ENCODE measurements around the gene CFAP57.
A peak's percentile ranks its signal among the peaks of the same experiment; 100 is the strongest.

Gene CFAP57

DNA sequence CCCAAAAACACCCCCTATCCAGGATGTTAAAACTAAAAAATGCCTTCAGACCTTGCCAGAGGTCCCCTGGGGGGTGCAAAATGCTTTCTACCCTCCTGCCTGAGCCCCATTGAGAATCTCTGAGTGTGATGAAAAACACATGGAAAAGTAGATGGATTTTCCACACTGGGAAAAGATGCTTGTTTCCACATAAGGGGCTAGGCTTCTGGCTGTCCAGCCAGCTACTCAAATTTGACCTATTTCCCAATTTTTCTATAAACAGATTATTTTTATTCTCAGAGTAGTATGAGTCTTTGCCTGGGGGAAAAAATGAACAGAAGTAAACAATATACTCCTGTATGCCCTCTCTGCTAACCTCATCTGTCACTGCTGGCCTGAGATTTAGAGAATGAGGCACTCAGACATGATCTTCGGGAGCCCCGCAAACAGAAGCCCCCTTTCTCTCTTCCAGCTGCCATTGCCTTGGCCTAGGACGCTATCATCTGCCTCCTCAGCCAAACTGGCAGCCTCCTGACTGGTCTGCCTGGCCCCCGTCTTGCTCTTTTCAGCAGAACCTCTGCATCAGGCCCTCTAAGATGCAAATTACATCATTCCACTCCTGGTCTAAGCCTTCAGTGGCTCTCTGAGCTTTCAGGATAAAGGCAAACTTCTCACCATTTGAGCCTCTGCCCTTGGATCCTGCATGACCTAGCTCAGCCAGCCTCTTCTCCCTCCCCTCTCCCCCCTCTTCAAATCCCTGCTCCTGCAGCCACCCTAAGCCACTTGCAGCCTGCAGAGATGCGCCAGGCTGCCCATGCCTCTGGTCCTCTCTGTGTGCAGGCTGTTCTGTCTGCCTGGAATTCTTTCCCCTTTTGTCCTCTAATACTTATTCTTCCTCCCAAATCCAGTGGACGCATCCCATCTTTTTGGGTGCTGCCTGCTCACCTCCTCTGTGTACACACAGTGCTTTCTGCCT lies 58.0 kb downstream of the CFAP57 start:
- H3K4me1 Mint-ChIP-seq = peaks cover 12% of the 10 kb centered on the region
- no peaks in the 10 kb centered on the region for H3K27me3 Mint-ChIP-seq
- no peaks in the 10 kb centered on the region for H3K9me3 Mint-ChIP-seq
- peaks cover 28% of the 10 kb centered on the region for H3K36me3 Mint-ChIP-seq
- no peak overlapping the region for H3K4me3 Mint-ChIP-seq
- no peak for ATAC-seq
- H3K27ac Mint-ChIP-seq = no peak overlapping the region

DNA sequence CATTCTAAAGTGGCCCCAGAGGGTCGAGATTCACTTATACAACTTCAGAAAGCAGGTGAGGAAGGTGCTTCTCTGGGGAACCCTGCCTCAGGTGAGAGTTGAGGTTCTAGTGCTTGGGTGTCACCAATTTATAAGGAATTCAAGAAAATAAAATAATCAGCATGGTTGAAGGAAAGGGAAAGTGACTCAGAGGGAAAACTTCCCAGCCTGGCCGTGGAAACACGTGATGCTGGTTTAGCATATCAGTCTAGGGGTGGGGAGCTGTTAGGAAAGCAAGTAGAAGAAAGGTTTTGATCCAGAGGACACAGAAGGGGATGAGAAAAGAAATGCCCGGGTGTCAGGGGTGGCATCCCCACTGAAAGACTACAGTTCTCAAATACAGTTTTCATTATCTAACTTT lies 59.9 kb downstream of the CFAP57 start:
- no peak for ATAC-seq
- peaks cover 22% of the 10 kb centered on the region for H3K36me3 Mint-ChIP-seq
- no peak overlapping the region for H3K4me3 Mint-ChIP-seq
- H3K9me3 Mint-ChIP-seq = no peaks in the 10 kb centered on the region
- H3K4me1 Mint-ChIP-seq = peaks cover 4% of the 10 kb centered on the region
- H3K27ac Mint-ChIP-seq = no peak overlapping the region
- no peaks in the 10 kb centered on the region for H3K27me3 Mint-ChIP-seq

DNA sequence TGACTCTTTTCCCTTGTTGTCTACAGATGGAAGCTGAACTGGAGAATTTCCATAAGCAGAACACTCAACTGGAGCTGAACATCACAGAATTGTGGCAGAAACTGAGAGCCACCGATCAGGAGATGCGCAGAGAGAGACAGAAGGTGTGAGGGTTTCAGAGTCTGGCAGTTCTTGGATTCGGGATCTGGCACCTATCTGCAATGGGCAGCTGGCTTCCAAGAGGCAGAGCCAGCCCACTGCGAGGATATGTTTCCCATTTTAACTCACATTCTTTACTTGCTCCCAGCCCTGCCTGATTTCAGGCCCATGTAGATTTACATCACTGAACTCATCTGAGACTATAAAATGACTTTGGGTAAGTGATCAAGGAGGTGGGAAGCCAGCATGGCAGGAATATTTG lies 60.4 kb downstream of the CFAP57 start:
- no peak overlapping the region for H3K27ac Mint-ChIP-seq
- no peaks in the 10 kb centered on the region for H3K9me3 Mint-ChIP-seq
- peaks cover 22% of the 10 kb centered on the region for H3K36me3 Mint-ChIP-seq
- no peak for ATAC-seq
- peaks cover under 1% of the 10 kb centered on the region for H3K4me1 Mint-ChIP-seq
- H3K27me3 Mint-ChIP-seq = no peaks in the 10 kb centered on the region
- H3K4me3 Mint-ChIP-seq = no peak overlapping the region

GRCh38 chr1:43233631-43234030 lies 61.5 kb downstream of the CFAP57 start:
- no peaks in the 10 kb centered on the region for H3K27me3 Mint-ChIP-seq
- ATAC-seq = no peak
- H3K4me3 Mint-ChIP-seq = no peak overlapping the region
- no peaks in the 10 kb centered on the region for H3K9me3 Mint-ChIP-seq
- no peak overlapping the region for H3K27ac Mint-ChIP-seq
- peaks cover 22% of the 10 kb centered on the region for H3K36me3 Mint-ChIP-seq
- peaks cover 7% of the 10 kb centered on the region for H3K4me1 Mint-ChIP-seq

DNA sequence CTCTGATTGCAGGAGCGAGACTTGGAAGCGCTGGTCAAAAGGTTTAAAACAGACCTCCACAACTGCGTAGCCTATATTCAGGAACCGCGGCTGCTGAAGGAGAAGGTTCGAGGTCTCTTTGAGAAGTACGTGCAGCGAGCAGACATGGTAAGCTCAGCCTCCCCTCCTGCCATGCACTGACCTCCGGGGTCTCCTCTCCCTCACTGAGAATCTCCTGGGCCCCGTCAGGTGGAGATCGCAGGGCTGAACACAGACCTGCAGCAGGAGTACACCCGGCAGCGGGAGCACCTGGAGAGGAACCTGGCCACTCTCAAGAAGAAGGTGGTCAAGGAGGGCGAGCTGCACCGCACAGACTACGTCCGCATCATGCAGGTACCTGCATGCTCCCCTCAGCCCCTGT lies 62.1 kb downstream of the CFAP57 start:
- Mint-ChIP-seq H3K4me1 (peaks cover 13% of the 10 kb centered on the region), H3K36me3 (peaks cover 22% of the 10 kb centered on the region), H3K4me3 (no peak overlapping the region), H3K27ac (no peak overlapping the region), H3K27me3 (no peaks in the 10 kb centered on the region), H3K9me3 (no peaks in the 10 kb centered on the region)
- no peak for ATAC-seq

DNA sequence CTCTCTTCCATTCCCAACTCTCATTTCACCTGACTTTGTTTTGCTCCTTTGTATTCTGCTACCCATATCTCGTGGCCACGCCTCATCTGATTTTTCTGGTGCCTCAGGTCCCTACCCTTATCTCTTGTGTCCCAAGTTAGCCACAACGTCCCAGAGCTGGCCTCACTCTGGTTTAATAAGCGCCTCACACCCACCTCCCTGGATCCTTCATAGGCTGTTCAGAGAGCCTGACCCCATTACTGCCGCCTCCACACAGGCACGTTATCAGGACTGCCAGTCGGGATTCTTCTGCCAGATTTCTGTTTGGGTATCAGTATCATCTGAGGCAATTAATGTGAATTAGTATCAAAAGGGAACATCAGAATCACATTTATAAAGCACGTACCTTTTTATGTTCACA lies 62.9 kb downstream of the CFAP57 start:
- Mint-ChIP-seq H3K9me3 (no peaks in the 10 kb centered on the region), H3K4me1 (peaks cover 21% of the 10 kb centered on the region), H3K4me3 (no peak overlapping the region), H3K27me3 (no peaks in the 10 kb centered on the region), H3K27ac (no peak overlapping the region), H3K36me3 (peaks cover 22% of the 10 kb centered on the region)
- ATAC-seq = no peak

GRCh38 chr1:43235451-43236121 lies 63.5 kb downstream of the CFAP57 start:
- Mint-ChIP-seq H3K27me3 (no peaks in the 10 kb centered on the region), H3K27ac (no peak overlapping the region), H3K4me1 (peaks cover 26% of the 10 kb centered on the region), H3K9me3 (no peaks in the 10 kb centered on the region), H3K36me3 (peaks cover 19% of the 10 kb centered on the region), H3K4me3 (no peak overlapping the region)
- no peak for ATAC-seq

- Mint-ChIP-seq H3K9me3 (no peaks in the 10 kb centered on the region), H3K36me3 (peaks cover 13% of the 10 kb centered on the region), H3K27ac (peak overlapping the region; percentile 12), H3K4me1 (peaks cover 28% of the 10 kb centered on the region), H3K27me3 (no peaks in the 10 kb centered on the region), H3K4me3 (no peak overlapping the region)
- no peak for ATAC-seq
Observed at GRCh38 chr1:43237121-43237520, 65.0 kb downstream of the CFAP57 start.

- ATAC-seq = no peak
- H3K27ac Mint-ChIP-seq = peak overlapping the region; percentile 73
Observed at GRCh38 chr1:43238085-43238484, 66.0 kb downstream of the CFAP57 start.

GRCh38 chr1:43238991-43239469 lies 66.9 kb downstream of the CFAP57 start:
- H3K36me3 Mint-ChIP-seq = peaks cover 7% of the 10 kb centered on the region
- peak; percentile 41 for ATAC-seq
- H3K9me3 Mint-ChIP-seq = no peaks in the 10 kb centered on the region
- H3K27ac Mint-ChIP-seq = peak overlapping the region; percentile 73
- peaks cover 28% of the 10 kb centered on the region for H3K4me1 Mint-ChIP-seq
- no peak overlapping the region for H3K4me3 Mint-ChIP-seq
- no peaks in the 10 kb centered on the region for H3K27me3 Mint-ChIP-seq

More at GRCh38 chr1:43238085-43238484, 66.0 kb downstream of the CFAP57 start:
- Mint-ChIP-seq H3K36me3 (peaks cover 13% of the 10 kb centered on the region), H3K4me1 (peaks cover 28% of the 10 kb centered on the region), H3K27me3 (no peaks in the 10 kb centered on the region), H3K9me3 (no peaks in the 10 kb centered on the region), H3K4me3 (no peak overlapping the region)

GRCh38 chr1:43239484-43239883 lies 67.4 kb downstream of the CFAP57 start:
- Mint-ChIP-seq H3K27ac (peak overlapping the region; percentile 73), H3K36me3 (peaks cover 7% of the 10 kb centered on the region), H3K4me1 (peaks cover 28% of the 10 kb centered on the region), H3K27me3 (no peaks in the 10 kb centered on the region), H3K9me3 (no peaks in the 10 kb centered on the region), H3K4me3 (no peak overlapping the region)
- peak; percentile 91 for ATAC-seq

- Mint-ChIP-seq H3K4me1 (peaks cover 28% of the 10 kb centered on the region), H3K36me3 (no peaks in the 10 kb centered on the region), H3K9me3 (no peaks in the 10 kb centered on the region), H3K27ac (no peak overlapping the region), H3K27me3 (no peaks in the 10 kb centered on the region), H3K4me3 (no peak overlapping the region)
- ATAC-seq = no peak
Observed at GRCh38 chr1:43241413-43241836, 69.3 kb downstream of the CFAP57 start.

- H3K36me3 Mint-ChIP-seq = peaks cover 7% of the 10 kb centered on the region
- no peak overlapping the region for H3K27ac Mint-ChIP-seq
- peaks cover 10% of the 10 kb centered on the region for H3K27me3 Mint-ChIP-seq
- no peak for ATAC-seq
- no peak overlapping the region for H3K4me3 Mint-ChIP-seq
- peaks cover 25% of the 10 kb centered on the region for H3K4me1 Mint-ChIP-seq
- H3K9me3 Mint-ChIP-seq = peaks cover 5% of the 10 kb centered on the region
Observed at GRCh38 chr1:43243299-43243698, 71.2 kb downstream of the CFAP57 start.

DNA sequence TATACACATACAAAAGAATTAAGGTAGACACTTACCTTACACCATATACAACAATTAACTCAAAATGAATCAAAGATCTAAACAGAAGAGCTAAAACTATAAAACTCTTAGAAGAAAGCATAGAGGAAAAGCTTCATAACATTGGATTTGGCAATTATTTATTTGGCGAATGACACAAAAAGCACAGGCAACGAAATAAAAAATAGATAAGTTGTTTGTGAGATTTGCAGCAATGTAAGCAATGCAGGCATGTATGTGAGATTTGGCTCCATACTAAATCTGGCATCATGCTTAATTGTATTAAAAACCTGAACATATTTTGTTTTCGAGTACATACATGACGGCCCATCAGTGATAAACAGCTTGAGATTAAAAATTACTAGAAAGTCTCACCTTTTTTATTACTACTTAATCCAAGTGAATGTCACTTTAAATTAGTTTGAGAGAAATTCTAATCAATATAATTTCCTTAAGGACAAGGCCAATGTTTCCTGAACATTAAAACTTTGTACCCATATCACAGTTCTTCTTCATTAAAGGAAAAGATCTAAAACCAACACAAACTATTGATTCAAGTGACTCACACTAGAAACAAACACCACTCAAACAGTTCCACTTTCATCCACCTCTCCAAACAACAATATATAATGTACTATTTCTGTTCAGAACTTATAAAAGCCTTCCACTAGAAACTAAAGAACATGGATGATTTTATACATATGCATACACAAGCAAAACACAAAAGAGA lies 74.5 kb downstream of the CFAP57 start:
- Mint-ChIP-seq H3K36me3 (peaks cover 15% of the 10 kb centered on the region), H3K9me3 (peaks cover 10% of the 10 kb centered on the region), H3K27me3 (peaks cover 23% of the 10 kb centered on the region), H3K4me1 (no peaks in the 10 kb centered on the region), H3K4me3 (no peak overlapping the region), H3K27ac (no peak overlapping the region)
- ATAC-seq = no peak

Data from stimulated activated memory B cell treated with anti-CD40 and anti-IgM and Interleukin-4, amounts not matched to agents 10 μg/mL and 1 μg/mL and 100 μg/mL, for 72 hours (primary cell).